Ovary (tissue), 9 donors: ENCODE data around the gene GNRHR. TPM values are rescaled to one million over a fixed set of nuclear protein-coding genes. Genes with fewer than 3 reads are reported as not detected.

Experiments
- DNase-seq, 5 donors: peaks; one replicate each; pipeline ENCODE4 v3.0.0-alpha.2; 2019 to 2020
- H3K27ac ChIP-seq, 2 donors: fragments of 200-600 bp; one replicate each; pipeline versions ENCODE4 v1.5.1 to v1.8.0; 2019 to 2022
- H3K27me3 ChIP-seq: fragments of 200-600 bp; one replicate; pipeline ENCODE4 v1.8.0; 2022
- H3K36me3 ChIP-seq: fragments of 200-600 bp; sonication (generic); one replicate; pipeline ENCODE4 v1.5.1; 2019
- H3K4me1 ChIP-seq: one replicate; pipeline ENCODE4 v1.8.1; 2013; ENCODE audit warnings: mild to moderate bottlenecking, moderate library complexity; ENCODE audit not compliant: insufficient read depth
- H3K4me3 ChIP-seq: fragments of 200-600 bp; sonication (generic); one replicate; pipeline ENCODE4 v1.5.1; 2017
- H3K9me3 ChIP-seq, 2 donors: fragments of 200-600 bp in 1 of 2; sonication (generic) in 1 of 2; one replicate each; pipeline versions ENCODE4 v1.5.1 to v1.8.1; 2013 to 2019; ENCODE audit warnings: mild to moderate bottlenecking in 1 of 2, moderate library complexity in 1 of 2
- CTCF ChIP-seq, 3 donors: fragments of 450-650 bp in 2 of 3; fragments of 200-600 bp in 1 of 3; IDR thresholded peaks; one replicate each; pipeline versions ENCODE4 v1.5.1 to v1.8.0; 2016 to 2022; ENCODE audit warnings: antibody characterized with exemption in 3 of 3, mild to moderate bottlenecking in 1 of 3
- EP300 ChIP-seq: sonication (generic); formaldehyde crosslinking; IDR thresholded peaks from one replicate; pipeline ENCODE4 v1.6.1; 2017; ENCODE audit warnings: antibody characterized with exemption
- POLR2A ChIP-seq: fragments of 450-650 bp; IDR thresholded peaks from one replicate; pipeline ENCODE4 v1.6.1; 2017; ENCODE audit warnings: antibody characterized with exemption, mild to moderate bottlenecking, moderate library complexity
- WGBS, 3 donors: extraction: QIAGEN DNeasy Blood & Tissue Kit in 1 of 3; methylation state at CpG; one replicate each; pipeline versions ENCODE4 v1.1.5 to v1.1.7; 2013 to 2017; 5-methylcytosine and 5-hydroxymethylcytosine counted together
- intact Hi-C, 4 donors: fragments of 100-400 bp; cut with DNase I; formaldehyde crosslinking; loops; one replicate each; pipeline versions ENCODE4 v1.11.0 to v1.15.1; 2022 to 2023
- polyA plus RNA-seq, 2 donors: library from polyadenylated mRNA; stranded (reverse); fragments of 200-250 nt in 1 of 2; fragments of 350-450 nt in 1 of 2; fragmentation: Illumina TruSeq in 1 of 2; extraction: RNeasy Lipid Tissue Mini Kit (QIAGEN cat#74804) in 1 of 2; gene quantifications; one replicate each; pipeline ENCODE4 v1.2.3, GENCODE V29; 2013 to 2014
- small RNA-seq: library from RNA; depleted of rRNA; stranded (forward); fragments of <200 nt; gene quantifications from one replicate; pipeline ENCODE3, GENCODE V24; 2016
- total RNA-seq, 7 donors: library from RNA; depleted of rRNA in 2 of 7; stranded (reverse); fragments of >200 nt in 2 of 7; fragmentation: NEBNext Ultra II Directional in 3 of 7; extraction: Animal tissue kit (Norgen Biotek cat#: 25700) in 3 of 7; gene quantifications; one replicate each; pipeline versions ENCODE4 v1.1.0 to v1.2.4, GENCODE V29; 2016 to 2023
- donor health status: DM: no; HTN: no; CAD: no; lungs with moderate emphysema.
- donor health status: DM: no; HTN: no; CAD: no.
- donor health status: Bipolar disorder and iron deficiency.
- donor health status: DM: yes; HTN: yes; CAD: no.
- donor health status: DM: no; HTN: no; CAD: no.
- donor health status: DM: yes; HTN: yes; CAD: no.

Gene GNRHR
- total and polyA plus RNA-seq, 9 donors: 0.10 to 0.15 (median 0.11) TPM; not detected in 6

DNA sequence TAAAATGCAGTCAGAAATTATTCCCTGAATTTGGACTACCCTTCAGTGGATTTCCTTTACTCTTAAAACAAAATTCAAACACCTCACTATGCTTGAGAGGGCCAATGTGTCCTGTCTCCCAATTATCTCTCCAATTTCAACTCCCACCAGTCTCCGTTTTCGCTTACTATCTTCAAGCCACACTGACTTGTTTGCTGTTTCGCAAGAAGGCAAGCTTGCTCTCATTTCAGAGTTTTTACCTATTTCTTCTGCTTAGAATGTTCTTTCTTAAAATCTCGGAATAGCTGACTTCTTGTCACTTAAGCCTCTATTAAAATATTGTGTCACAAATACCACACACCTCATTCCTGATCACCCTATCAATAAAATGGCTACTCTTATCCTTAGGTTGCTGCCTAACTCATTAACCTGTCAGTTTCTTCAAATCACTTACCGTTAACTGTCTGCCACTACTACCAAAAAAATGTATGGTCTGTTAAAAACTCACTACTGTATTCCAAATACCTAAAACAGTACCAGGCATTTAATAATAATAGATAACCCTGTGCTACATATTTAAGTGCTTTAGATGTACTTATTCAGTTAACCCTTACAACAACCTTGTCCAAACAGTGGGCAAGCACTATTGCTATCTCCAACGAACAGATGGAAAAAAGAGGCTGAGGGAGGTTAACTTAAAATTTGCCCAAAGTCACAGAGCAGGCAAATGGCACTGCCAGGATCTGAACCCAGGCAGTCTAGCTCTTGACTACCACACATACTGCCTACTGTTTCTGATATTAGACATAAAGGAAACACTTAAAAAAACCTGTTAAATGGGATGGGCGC is 56.1 kb downstream of the GNRHR start:
- TF ChIP-seq POLR2A (no peak), EP300 (no peak), CTCF (IDR thresholded peaks at IDR 0.05) (no peak)
- no peak overlapping the region for H3K27ac ChIP-seq
- no peaks in the 10 kb centered on the region for H3K27me3 ChIP-seq
- no peak overlapping the region for H3K4me3 ChIP-seq
- H3K9me3 ChIP-seq: no peaks in the 10 kb centered on the region
- no peak for DNase-seq
- no peaks in the 10 kb centered on the region for H3K36me3 ChIP-seq
- H3K4me1 ChIP-seq: no peaks in the 10 kb centered on the region
- 70 to 75% (median 74%) methylated on average over 7 of the region's 7 CpGs for WGBS, 3 donors
- intact Hi-C loops: no loop called here

GRCh38 chr4:67696061-67696460 is 58.1 kb downstream of the GNRHR start:
- no peak for DNase-seq
- Histone ChIP-seq H3K4me3 (no peak overlapping the region), H3K9me3 (peaks cover 0 to 6% of the 10 kb centered on the region in 2 donors), H3K36me3 (no peaks in the 10 kb centered on the region), H3K4me1 (no peaks in the 10 kb centered on the region), H3K27ac (no peak overlapping the region), H3K27me3 (no peaks in the 10 kb centered on the region)
- TF ChIP-seq POLR2A (no peak), CTCF (IDR thresholded peaks at IDR 0.05) (no peak), EP300 (no peak)
- 89 to 92% (median 92%) methylated on average over 2 of the region's 2 CpGs for WGBS, 3 donors
- intact Hi-C loops: no loop called here

- no peaks in the 10 kb centered on the region for H3K36me3 ChIP-seq
- DNase-seq: no peak
- no peaks in the 10 kb centered on the region for H3K27me3 ChIP-seq
- H3K4me1 ChIP-seq: no peaks in the 10 kb centered on the region
- no peak overlapping the region for H3K27ac ChIP-seq
- peaks cover 0 to 6% of the 10 kb centered on the region in 2 donors for H3K9me3 ChIP-seq
- intact Hi-C loops: no loop called here
- H3K4me3 ChIP-seq: no peak overlapping the region
- 62 to 78% (median 63%) methylated on average over 3 of the region's 3 CpGs for WGBS, 3 donors
- TF ChIP-seq POLR2A (no peak), CTCF (IDR thresholded peaks at IDR 0.05) (no peak), EP300 (no peak)
These were observed 59.5 kb downstream of the GNRHR start for GRCh38 chr4:67694662-67695061.

DNA sequence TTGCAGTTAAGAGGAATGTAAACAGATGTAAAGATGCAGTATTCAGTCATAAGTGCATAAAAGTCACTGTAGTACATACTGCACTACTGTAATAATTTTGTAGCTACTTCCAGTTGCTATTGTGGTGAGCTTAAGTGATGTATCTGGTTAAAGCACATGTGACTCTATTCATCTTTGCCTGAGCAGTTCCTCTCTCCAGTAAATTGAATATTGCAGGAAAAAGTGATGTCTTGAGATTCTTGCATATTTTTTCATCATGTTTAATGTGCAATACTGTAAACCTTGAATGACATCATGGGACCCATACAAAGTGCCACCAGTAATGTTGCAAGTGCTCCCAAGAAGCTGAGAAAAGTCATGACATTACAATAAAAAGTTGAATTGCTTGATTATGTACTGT is 62.9 kb downstream of the GNRHR start:
- intact Hi-C loops: no loop called here
- no peak overlapping the region for H3K27ac ChIP-seq
- no peaks in the 10 kb centered on the region for H3K4me1 ChIP-seq
- no peak for DNase-seq
- TF ChIP-seq POLR2A (no peak), EP300 (no peak)
- H3K9me3 ChIP-seq: peaks cover 0 to 6% of the 10 kb centered on the region in 2 donors
- H3K4me3 ChIP-seq: no peak overlapping the region
- no peaks in the 10 kb centered on the region for H3K27me3 ChIP-seq
- H3K36me3 ChIP-seq: no peaks in the 10 kb centered on the region

Small RNA genes lying within 50 kb of the gene (small RNA-seq; reads per million reads assigned to genes)
- not detected for gene RF00091

Other genes starting within 250 kb of the GNRHR start
- gene CENPC, start 208.9 kb downstream of the GNRHR start, total RNA-seq: 10 to 100 TPM; 23.1 to 46.7 (median 28.4) TPM
- gene CENPC, start 208.9 kb downstream of the GNRHR start, polyA plus RNA-seq: 10 to 100 TPM in 1 of 2 donors, 1 to 10 TPM in 1; 9.8 to 14.8 TPM
- not detected for gene STAP1, start 195.7 kb downstream of the GNRHR start, total RNA-seq
- gene STAP1, start 195.7 kb downstream of the GNRHR start, polyA plus RNA-seq: under 1 TPM; 0.12 to 0.40 TPM
- gene UBA6, start 53.2 kb downstream of the GNRHR start, total RNA-seq: 10 to 100 TPM; 33.4 to 51.7 (median 40.5) TPM
- gene UBA6, start 53.2 kb downstream of the GNRHR start, polyA plus RNA-seq: 10 to 100 TPM in 1 of 2 donors, 1 to 10 TPM in 1; 7.4 to 16.0 TPM
- not detected for gene TMPRSS11D, start 129.6 kb upstream of the GNRHR start, total RNA-seq
- gene TMPRSS11D, start 129.6 kb upstream of the GNRHR start, polyA plus RNA-seq: not detected
- gene TMPRSS11A, start 209.1 kb upstream of the GNRHR start, total RNA-seq: not detected
- not detected for gene TMPRSS11A, start 209.1 kb upstream of the GNRHR start, polyA plus RNA-seq